ENCODE measurements around the gene FLRT1.

Gene FLRT1

DNA sequence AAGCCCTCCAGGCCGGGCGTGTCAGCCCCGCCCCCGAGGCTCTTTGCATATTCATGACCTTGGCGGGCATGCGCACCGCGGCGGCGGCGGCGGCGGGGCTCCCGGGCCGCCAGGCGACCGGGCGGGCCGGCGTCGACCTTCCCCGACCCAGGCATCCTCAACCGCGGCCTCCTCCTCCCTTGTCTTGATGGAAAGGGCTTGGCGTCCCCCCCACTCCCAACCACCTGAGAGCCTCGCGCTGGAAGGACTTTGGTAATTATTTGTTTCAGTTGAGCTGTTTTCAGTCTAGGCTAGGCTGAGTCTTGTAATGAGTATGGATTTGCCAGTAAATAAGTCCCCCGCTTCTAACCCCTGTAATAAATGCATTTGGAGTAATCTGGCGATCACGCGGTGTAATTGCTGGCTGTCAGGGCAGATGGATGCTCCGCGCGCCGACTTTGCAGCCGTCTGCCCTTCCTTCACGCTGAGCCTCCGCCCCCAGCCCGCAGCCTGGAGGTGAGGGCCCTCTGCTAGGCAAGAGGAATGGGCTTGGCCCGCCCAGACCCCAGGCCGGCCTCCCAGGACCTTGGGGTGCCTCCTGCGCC is 25.2 kb downstream of the FLRT1 start:
- no peak for DNase-seq (ENCODE audit: low read depth)
- H3K4me3 ChIP-seq (ENCODE audit: low read length) = peak overlapping the region; percentile 57
- TF ChIP-seq, protein P1, sequence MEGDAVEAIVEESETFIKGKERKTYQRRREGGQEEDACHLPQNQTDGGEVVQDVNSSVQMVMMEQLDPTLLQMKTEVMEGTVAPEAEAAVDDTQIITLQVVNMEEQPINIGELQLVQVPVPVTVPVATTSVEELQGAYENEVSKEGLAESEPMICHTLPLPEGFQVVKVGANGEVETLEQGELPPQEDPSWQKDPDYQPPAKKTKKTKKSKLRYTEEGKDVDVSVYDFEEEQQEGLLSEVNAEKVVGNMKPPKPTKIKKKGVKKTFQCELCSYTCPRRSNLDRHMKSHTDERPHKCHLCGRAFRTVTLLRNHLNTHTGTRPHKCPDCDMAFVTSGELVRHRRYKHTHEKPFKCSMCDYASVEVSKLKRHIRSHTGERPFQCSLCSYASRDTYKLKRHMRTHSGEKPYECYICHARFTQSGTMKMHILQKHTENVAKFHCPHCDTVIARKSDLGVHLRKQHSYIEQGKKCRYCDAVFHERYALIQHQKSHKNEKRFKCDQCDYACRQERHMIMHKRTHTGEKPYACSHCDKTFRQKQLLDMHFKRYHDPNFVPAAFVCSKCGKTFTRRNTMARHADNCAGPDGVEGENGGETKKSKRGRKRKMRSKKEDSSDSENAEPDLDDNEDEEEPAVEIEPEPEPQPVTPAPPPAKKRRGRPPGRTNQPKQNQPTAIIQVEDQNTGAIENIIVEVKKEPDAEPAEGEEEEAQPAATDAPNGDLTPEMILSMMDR (conservative IDR thresholded peaks at IDR 0.05; ENCODE audit: low read depth, low read length) = no peak

DNA sequence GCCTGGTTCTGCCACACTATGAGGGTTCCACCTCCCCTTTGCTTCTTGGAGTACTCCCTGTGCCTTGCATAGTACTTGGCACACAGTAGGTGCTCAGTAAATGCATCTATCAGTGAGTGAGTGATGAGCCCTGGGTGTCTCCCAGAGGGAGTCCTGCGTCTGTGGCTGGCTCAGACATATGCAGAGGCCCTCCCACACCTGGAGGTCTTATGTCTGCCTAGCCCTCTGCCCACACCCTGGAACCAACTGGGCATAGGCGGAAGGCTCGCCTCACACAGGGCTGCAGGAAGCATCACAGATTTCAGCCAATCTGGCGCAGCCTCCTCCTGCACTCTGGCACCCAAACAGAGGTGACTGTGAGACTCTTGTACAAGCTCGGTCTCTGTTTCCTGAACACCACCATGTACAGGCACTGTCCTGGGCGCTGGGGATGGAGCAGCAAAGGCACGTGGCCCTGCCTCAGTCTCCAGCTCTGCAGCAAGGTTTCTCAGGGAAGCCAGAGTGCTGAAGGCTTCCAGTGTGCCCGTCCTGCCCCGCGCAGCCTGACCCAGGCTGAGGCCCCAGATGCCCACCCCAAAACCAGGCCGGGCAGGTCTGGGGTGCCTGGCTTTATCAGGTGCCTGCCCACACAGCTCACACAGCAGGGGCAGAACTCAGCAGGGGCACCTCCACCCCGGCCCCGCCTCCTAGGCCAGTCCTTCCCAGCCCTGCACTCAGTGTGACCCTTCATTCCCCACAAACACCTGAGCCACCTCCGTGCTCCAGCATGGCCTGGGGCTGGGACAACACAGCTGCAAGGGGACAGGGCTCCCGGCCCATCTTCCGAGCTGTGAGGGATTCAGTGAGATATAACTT is 26.7 kb downstream of the FLRT1 start:
- no peak for DNase-seq (ENCODE audit: low read depth)
- TF ChIP-seq, protein P1 (conservative IDR thresholded peaks at IDR 0.05; ENCODE audit: low read depth, low read length) = no peak
- H3K4me3 ChIP-seq (ENCODE audit: low read length) = no peak overlapping the region

DNA sequence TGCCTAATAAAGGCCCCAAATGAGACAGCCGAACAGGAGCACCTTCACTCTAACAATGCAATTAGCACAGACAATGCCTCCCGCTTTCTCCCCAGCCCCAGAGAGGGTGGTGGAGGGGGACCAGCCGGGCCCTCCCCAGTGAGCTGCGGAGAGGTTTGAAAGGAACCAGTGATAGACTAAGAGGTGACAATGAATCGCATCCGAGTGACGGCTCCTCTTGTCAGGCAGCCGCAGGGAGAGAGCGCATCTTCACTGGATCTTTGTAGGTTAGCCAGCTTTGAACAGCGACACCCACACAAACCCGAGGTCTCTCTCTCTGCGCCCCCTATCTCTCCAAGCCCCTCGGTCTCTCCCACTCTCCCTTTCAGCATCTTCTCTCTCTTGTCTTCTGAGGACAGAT is 28.0 kb downstream of the FLRT1 start:
- no peak for DNase-seq (ENCODE audit: low read depth)
- no peak overlapping the region for H3K4me3 ChIP-seq (ENCODE audit: low read length)
- TF ChIP-seq, protein P1 (conservative IDR thresholded peaks at IDR 0.05; ENCODE audit: low read depth, low read length) = no peak

DNA sequence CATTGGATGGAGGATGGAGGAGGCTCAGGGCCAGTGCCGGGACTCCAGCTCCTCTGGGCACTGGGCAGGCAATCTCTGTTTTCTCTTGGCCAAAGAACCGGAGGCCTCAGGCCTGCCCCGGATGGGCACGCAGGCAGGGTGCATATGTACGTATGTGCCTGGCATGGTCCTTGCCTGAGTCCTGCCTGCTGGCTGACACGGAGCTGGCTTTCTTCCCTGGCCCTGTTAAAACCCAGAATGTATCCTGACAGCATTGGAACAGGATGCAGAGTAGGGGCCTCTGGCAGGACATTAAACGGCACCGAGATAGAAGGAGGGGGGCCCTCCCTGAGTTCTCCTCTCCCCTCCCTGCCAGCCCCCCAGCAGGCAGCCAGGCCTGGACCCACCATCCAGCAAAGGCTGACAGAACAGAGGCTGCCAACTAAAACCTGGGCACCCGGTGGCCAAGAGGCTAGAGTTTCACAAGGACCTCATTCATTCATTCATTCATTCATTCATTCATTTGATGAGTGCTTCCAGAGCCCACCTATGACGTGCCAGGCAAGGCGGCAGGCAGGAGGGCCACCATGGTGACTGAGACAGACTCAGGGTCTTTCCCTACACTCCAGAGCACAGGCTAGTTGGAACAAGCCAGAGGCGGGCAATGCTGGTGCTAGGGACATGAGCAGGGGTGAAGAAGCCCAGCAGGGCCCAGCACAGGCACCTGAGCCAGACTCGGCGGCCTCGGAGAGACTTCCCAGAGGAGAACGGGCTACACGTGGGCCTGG is 28.8 kb downstream of the FLRT1 start:
- H3K4me3 ChIP-seq (ENCODE audit: low read length) = no peak overlapping the region
- TF ChIP-seq, protein P1 (conservative IDR thresholded peaks at IDR 0.05; ENCODE audit: low read depth, low read length) = no peak
- no peak for DNase-seq (ENCODE audit: low read depth)

DNA sequence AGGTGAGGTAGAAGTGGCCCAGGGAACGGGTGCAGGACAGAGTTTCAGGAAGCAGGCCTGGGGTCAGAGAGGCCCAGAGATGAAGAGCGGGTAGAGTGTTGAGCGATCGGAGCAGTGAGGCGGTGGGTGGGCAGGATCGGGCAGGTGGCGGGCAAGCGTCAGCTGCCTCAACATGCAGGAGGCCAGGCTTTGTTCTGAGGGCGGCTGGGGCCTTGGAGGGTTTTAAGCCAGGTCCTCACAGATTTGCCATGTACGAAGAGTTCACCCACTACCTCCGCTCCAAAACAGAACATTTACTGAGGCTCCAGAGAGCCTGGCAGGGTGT is 29.4 kb downstream of the FLRT1 start:
- no peak overlapping the region for H3K4me3 ChIP-seq (ENCODE audit: low read length)
- TF ChIP-seq, protein P1 (conservative IDR thresholded peaks at IDR 0.05; ENCODE audit: low read depth, low read length) = no peak
- DNase-seq (ENCODE audit: low read depth) = no peak

DNA sequence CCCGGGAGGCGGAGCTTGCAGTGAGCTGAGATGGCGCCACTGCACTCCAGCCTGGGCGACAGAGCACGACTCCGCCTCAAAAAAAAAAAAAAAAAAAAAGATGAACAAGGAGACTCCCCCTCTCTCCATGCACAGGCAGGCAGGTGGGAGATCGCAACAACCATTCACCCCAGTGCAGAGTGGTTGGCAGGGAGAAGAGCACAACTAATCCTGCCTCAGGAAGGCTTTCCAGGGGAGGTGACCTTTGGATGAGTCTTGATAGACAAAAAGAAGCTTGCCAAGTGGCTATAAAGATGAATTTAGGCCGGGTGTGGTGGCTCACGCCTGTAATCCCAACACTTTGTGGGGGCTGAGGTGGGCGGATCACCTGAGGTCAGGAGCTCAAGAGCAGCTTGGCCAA is 30.0 kb downstream of the FLRT1 start:
- H3K4me3 ChIP-seq (ENCODE audit: low read length) = no peak overlapping the region
- no peak for DNase-seq (ENCODE audit: low read depth)
- TF ChIP-seq, protein P1 (conservative IDR thresholded peaks at IDR 0.05; ENCODE audit: low read depth, low read length) = no peak

Measured in retinal pigment epithelial cell (primary cell).